ELR (cell line): ENCODE data around the gene ACSM3.
"Not testable (repeated sequence)": the region's sequence is repeated elsewhere in the genome, so short reads cannot be mapped to it uniquely, and the experiment has no call there.

Experiments
- DNase-seq: peaks from one replicate; pipeline ENCODE4 v3.0.0-alpha.2; 2015; ENCODE audit warnings: low read depth

Gene ACSM3

DNA sequence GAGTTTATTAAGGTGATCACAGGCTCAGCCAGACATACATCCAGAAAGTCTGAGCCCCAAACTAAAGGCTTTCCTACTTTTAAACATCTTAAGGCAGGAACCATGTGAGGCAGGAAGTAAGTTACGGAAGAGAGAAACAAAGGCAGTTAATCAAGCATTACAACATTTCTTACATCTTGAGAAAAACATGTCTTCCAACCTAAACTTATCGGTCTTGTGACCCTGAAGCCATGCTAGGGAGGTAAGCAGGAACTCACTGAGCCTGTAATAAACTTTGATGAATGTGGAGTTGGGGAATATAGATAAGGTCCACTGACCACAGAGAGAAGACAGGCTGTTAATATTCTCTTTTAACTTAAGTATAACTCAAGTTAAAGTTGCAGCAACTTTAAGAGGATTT is 3.5 kb upstream of the ACSM3 start:
- no peak for DNase-seq

DNA sequence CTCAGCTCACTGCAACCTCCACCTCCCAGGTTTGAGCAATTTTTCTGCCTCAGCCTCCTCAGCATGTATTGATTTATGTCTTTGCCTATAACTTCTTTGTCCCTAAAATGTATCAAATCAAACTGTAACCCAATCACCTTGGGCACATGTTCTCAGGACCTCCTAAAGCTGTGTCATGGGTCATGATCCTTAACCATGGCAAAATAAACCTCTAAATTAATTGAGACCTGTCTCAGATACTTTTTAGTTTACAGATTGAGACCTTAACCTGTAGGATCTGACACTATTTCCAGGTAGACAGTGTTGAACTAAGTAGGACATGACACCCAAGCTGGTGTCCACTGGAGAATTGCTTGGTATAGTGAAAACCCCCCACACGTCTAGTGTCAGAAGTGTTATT is 2.6 kb upstream of the ACSM3 start:
- no peak for DNase-seq

GRCh38 chr16:20762404-20763123 is 1.2 kb upstream of the ACSM3 start:
- no peak for DNase-seq

DNA sequence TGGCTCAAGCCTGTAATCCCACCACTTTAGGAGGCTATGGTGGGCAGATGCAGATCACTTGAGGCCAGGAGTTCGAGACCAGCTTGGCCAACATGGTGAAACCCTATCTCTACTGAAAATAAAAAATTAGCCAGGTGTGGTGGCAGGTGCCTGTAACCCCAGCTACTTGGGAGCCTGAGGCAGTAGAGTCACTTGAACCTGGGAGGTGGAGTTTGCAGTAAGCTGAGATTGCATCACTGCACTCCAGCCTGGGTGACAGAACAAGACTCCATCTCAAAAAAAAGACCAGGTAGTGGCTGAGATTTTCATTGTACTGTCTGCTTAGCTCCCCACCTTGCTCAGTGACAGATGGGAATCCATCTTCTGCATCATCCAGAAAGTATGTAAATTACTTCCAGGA is 634 bp downstream of the ACSM3 start:
- DNase-seq = not testable (repeated sequence)

DNA sequence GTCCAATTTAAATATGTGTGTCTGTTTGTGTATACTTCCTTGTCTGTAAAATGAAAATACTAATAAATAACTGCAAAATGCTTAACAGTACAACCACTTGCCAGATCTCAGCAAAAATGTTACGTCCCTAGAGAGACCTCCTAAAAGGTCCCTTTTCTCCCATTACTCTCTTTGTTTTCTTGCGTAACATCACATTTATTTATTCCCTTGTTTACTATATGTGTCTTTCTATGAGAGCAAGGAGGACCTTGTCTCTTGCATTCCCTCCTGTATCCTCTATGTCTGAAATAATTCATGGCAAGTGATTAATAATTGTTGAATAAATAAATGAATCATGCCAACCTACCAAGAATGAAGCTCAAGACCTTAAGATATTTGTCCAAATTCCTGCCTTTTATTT is 1.9 kb downstream of the ACSM3 start:
- no peak for DNase-seq

GRCh38 chr16:20766294-20766693 is 2.5 kb downstream of the ACSM3 start:
- no peak for DNase-seq

GRCh38 chr16:20767577-20767976 is 3.8 kb downstream of the ACSM3 start:
- no peak for DNase-seq

DNA sequence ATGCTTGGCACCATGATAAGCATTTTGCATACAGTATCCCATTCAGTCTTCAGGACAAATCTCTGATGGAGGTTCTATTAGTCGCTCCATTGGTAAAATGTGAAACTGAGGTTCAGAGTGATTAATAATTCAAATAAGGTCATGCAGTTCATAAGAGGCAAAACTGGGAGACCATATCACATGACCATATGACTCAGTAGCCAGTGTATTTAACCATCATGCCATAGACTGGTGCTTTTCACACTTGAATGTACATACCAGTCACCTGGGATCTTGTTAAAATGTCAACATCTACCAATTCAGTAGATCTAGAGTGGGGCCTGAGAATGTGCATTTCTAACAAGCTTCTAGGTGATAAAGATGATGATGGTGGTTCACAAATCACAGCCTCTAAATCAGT is 4.3 kb downstream of the ACSM3 start:
- DNase-seq = no peak

GRCh38 chr16:20768818-20769217 is 5.0 kb downstream of the ACSM3 start:
- DNase-seq = no peak

DNA sequence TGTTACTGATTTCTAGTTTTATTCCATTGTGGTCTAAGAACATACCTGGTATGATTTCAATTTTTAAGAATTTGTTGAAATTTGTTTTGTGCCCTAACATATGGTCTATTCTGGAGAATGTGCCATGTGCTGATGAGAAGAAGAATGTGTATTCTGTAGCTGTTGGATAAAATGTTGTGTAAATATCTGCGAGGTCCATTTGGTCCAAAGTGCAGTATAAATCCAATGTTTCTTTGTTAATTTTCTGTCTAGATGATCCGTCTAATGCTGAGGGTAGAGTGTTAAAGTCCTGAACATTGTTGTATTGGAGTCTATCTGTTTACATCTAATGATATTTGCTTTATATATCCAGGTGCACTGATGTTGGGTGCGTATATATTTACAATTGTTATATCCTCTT is 9.9 kb downstream of the ACSM3 start:
- DNase-seq = no peak

- peak; percentile 71 for DNase-seq
These were observed 11.0 kb downstream of the ACSM3 start for GRCh38 chr16:20774703-20775362.

GRCh38 chr16:20781697-20782096 is 17.9 kb downstream of the ACSM3 start:
- no peak for DNase-seq

GRCh38 chr16:20782470-20782869 is 18.7 kb downstream of the ACSM3 start:
- no peak for DNase-seq

DNA sequence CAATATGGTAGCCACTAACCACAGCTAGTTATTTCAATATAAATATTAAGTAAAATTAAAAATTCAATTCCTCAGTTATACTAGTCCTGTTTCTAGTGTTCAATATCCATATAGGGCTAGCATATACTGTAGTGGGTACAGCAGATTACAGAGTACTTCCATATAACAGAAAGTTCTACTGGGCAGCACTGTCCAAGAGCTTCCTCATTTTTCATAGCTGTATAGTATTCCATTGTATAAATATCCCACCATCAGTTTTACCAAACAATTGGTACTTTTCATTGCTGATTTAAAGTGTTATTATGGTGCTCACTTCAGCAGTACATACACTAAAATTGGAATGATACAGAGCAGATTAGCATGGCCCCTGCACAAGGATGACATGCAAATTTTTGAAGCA is 20.4 kb downstream of the ACSM3 start:
- DNase-seq = no peak

DNA sequence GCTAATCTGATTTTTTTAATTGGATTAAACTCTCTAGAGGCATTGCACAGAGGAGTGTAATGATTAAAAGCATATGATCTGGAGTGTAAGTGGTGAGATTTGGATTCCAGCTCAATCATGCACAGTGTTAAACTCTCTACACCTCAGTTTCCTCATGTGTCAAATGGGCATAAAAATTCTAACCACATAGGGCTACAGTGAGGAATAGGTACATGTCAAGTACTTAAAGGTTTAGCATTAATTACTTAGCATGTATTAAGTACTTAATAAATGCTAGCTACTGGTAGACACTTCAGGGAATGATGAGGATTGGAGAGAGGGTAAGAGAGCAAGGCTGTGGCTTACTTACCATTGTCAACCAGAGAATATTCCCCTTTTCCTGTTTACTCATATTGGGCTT is 25.3 kb downstream of the ACSM3 start:
- DNase-seq = no peak

GRCh38 chr16:20791923-20792612 is 28.3 kb downstream of the ACSM3 start:
- peak; percentile 2 for DNase-seq

DNA sequence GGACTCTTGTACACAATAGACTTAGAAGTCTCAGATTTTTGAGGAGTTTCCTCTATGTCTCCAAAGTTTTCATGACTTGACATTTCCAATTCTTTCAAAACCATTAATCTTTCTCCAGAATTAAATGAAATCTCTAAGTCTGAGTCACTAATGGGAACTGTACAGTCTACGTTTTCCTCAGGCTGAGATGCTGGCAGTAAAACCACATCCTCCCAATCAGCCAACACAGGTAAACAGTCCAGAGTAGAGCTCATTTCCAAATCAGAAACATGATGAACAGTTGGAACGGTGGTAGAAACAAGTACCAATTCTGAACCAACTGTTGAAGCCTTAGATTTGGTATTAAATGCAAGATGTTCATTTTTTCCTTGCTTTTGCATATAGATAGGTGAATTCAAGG is 34.5 kb downstream of the ACSM3 start:
- DNase-seq = peak; percentile 11

- DNase-seq = peak; percentile 37
These were observed 35.8 kb downstream of the ACSM3 start for GRCh38 chr16:20799599-20799998.

DNA sequence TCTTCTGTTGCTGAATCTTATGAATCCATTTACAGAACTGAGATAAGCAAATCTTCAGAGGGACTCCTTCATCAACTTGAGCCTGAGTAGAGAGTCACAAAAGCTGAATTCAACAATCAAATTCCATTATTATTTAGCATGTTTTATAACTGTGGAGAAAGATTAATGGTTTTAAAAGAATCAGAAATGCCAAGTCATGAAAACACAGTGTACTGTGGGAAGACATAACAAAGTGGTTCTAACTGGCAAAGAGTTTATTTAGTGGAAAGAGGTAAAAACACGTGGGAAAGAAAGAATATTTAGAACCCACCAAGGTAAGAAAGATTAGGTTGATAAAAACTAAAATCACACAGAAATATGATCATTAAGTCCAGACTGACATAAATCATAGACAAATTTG is 37.5 kb downstream of the ACSM3 start:
- no peak for DNase-seq

DNA sequence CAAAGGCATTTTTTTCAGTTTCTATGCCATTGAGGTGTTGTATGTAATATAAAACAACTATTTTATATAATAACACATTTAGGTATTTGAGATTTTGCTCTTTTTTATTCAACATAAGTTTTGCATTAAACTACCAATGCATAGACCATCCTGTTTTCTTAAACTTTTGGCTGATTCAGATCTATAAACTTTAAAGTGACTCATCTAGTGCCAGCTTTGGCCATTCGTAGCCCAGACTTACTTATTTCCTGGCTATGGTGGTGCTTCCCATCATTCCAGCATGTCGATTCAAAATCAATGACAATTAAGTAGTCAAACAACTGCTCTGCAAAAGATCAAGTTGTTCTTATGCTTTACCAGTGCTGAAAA is 39.4 kb downstream of the ACSM3 start:
- peak; percentile 57 for DNase-seq

DNA sequence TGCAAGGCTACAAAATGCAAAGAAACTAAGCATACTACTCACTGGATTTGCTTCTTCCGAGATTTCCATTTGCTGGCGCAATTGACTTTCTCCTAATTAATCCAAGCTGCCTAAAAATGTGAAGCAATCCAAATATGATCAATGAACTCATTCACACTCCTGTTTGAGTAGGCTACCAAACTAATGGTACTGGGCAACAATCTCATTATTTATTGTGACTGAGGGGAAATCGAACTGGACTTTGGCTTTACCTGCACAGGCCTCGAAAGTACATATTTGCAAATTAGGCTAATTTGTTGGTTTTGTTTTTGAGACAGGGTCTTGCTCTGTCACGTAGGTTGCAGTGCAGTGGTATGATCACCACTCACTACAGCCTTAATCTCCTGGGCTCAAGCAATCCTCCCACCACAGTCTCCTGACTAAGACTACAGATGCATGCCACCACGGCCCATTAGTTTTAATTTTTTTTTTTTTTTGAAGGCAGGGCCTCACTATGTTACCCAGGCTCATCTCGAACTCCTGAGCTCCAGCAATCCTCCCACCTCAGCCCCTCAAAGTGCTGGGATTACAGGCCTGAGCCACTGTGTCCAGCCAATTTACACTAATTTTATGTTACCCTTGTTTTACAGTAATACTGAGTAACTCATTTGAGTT is 39.9 kb downstream of the ACSM3 start:
- no peak for DNase-seq

DNA sequence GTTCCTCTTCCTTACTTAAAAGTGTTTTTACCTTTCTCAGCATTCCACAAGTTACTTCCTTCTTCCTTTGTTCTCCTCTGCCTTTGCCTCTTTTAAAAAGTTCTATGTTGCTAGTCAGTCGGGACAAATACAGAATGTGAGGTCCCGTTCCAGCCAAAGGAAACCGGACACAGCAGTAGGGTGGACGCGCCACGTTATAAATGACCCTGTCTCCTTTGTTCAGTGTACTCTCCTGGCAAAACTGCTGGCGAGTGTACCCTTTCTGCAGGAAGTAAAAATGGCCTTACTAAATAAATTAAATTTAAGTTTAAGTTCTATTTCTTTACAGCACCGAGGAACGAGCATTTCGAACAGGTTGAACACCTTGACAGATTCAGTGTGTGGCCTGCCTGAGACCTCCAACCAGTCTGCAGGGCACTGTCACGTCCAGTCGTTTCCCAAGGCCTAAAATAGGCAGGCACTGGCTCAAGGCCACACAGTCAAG is 41.9 kb downstream of the ACSM3 start:
- DNase-seq = not testable (repeated sequence)
